HepG2 (cell line): ENCODE data around the gene HINT1. TPM values are rescaled to one million over a fixed set of nuclear protein-coding genes. Genes with fewer than 3 reads are reported as not detected.

ENCODE experiments used
- KDM2A ChIP-seq: sonication (generic); formaldehyde crosslinking; IDR thresholded peaks from 2 replicates; pipeline ENCODE4 v1.4.0; 2020; ENCODE audit warnings: low read depth, missing genetic modification reagents, borderline replicate concordance
- KLF11 ChIP-seq: IDR thresholded peaks from 2 replicates; pipeline ENCODE4 v1.6.1; 2016; ENCODE audit warnings: missing compliant biosample characterization
- MED1 ChIP-seq: sonication (generic); formaldehyde crosslinking; IDR thresholded peaks from 2 replicates; pipeline ENCODE4 v1.4.0; 2020; ENCODE audit warnings: missing genetic modification reagents
- MTF2 ChIP-seq: sonication (generic); formaldehyde crosslinking; IDR thresholded peaks from 2 replicates; pipeline ENCODE4 v1.5.0; 2020; ENCODE audit warnings: missing genetic modification reagents, borderline replicate concordance
- MXI1 ChIP-seq: IDR thresholded peaks from 3 replicates; pipeline ENCODE4 v1.6.1; 2012; ENCODE audit warnings: low read depth, low read length, inconsistent platforms, borderline replicate concordance
- NFYC ChIP-seq: IDR thresholded peaks from 2 replicates; pipeline ENCODE4 v1.6.1; 2016; ENCODE audit warnings: missing genetic modification reagents, missing compliant biosample characterization
- PAX8 ChIP-seq: sonication (generic); formaldehyde crosslinking; IDR thresholded peaks from 2 replicates; pipeline ENCODE4 v1.8.0; 2022; ENCODE audit warnings: mild to moderate bottlenecking, missing genetic modification reagents, borderline replicate concordance
- POLR2AphosphoS2 ChIP-seq: IDR thresholded peaks from 2 replicates; pipeline ENCODE4 v1.6.1; 2011; ENCODE audit warnings: low read depth, low read length, improper control_type of control experiment
- SAP130 ChIP-seq: IDR thresholded peaks from 2 replicates; pipeline ENCODE4 v1.6.1; 2016; ENCODE audit warnings: low read depth
- SIN3B ChIP-seq: fragments of 150-350 bp; IDR thresholded peaks from 2 replicates; pipeline ENCODE4 v1.6.1; 2014; ENCODE audit warnings: low read length
- TCF7L2 ChIP-seq: IDR thresholded peaks from 2 replicates; pipeline ENCODE4 v1.6.1; 2011; ENCODE audit warnings: mild to moderate bottlenecking, low read depth, low read length, moderate library complexity
- ZNF253 ChIP-seq: sonication (generic); formaldehyde crosslinking; IDR thresholded peaks from 2 replicates; pipeline ENCODE4 v1.8.0; 2022; ENCODE audit warnings: mild to moderate bottlenecking, missing genetic modification reagents, borderline replicate concordance
- ZNF567 ChIP-seq: sonication (generic); formaldehyde crosslinking; IDR thresholded peaks from 2 replicates; pipeline ENCODE4 v1.8.1; 2023; ENCODE audit warnings: mild to moderate bottlenecking, missing genetic modification reagents, borderline replicate concordance
- ZNF747 ChIP-seq: sonication (generic); formaldehyde crosslinking; IDR thresholded peaks from 2 replicates; pipeline ENCODE4 v1.8.1; 2023; ENCODE audit warnings: missing genetic modification reagents, mild to moderate bottlenecking, borderline replicate concordance
- polyA plus RNA-seq, 8 experiments: library from polyadenylated mRNA; depleted of rRNA in 3 of 8; stranded (reverse) in 7 of 8; unstranded in 1 of 8; fragments of >200 nt; fragmentation: Illumina TruSeq in 4 of 8; extraction: Trizol in 4 of 8; gene quantifications; 2 replicates each; pipeline versions ENCODE4 v1.2.1 to v1.2.3, GENCODE V29; 2011 to 2016; ENCODE audit warnings: low read depth in 4 of 8, missing spikeins in 1 of 8, mixed read lengths in 1 of 8; ENCODE audit not compliant: insufficient read depth in 1 of 8
- total RNA-seq, 5 experiments: library from RNA; depleted of rRNA; stranded (reverse); fragments of >200 nt; fragmentation: Illumina TruSeq; extraction: Trizol; gene quantifications; 2 replicates each; pipeline ENCODE4 v1.2.3, GENCODE V29; 2016; ENCODE audit warnings: low read depth in 1 of 5
- TF ChIP-seq, protein P1 (sequence below): sonication (generic); formaldehyde crosslinking; IDR thresholded peaks from 2 replicates; pipeline ENCODE4 v1.5.0; 2020; ENCODE audit warnings: mild to moderate bottlenecking, missing genetic modification reagents
- TF ChIP-seq, protein P2 (sequence below): sonication (generic); formaldehyde crosslinking; IDR thresholded peaks from 2 replicates; pipeline ENCODE4 v1.5.0; 2020; ENCODE audit warnings: mild to moderate bottlenecking, missing genetic modification reagents, borderline replicate concordance
- TF ChIP-seq, protein P3 (sequence below), 2 experiments: fragments of 450-650 bp in 1 of 2; sonication (generic) in 1 of 2; formaldehyde crosslinking; IDR thresholded peaks; 2 replicates each; pipeline versions ENCODE4 v1.5.0 to v1.8.0; 2020 to 2022; ENCODE audit warnings: mild to moderate bottlenecking in 1 of 2, missing genetic modification reagents in 1 of 2
- TF ChIP-seq, protein P4 (sequence below): IDR thresholded peaks from 2 replicates; pipeline ENCODE4 v1.4.0; 2020; ENCODE audit warnings: mild to moderate bottlenecking, missing genetic modification reagents

The HINT1 gene
- total and polyA plus RNA-seq, 2 of the 13 experiments (the other 11 are each of a cell fraction or from before 2014, with no cell fraction given), result 428 to 997 TPM

DNA sequence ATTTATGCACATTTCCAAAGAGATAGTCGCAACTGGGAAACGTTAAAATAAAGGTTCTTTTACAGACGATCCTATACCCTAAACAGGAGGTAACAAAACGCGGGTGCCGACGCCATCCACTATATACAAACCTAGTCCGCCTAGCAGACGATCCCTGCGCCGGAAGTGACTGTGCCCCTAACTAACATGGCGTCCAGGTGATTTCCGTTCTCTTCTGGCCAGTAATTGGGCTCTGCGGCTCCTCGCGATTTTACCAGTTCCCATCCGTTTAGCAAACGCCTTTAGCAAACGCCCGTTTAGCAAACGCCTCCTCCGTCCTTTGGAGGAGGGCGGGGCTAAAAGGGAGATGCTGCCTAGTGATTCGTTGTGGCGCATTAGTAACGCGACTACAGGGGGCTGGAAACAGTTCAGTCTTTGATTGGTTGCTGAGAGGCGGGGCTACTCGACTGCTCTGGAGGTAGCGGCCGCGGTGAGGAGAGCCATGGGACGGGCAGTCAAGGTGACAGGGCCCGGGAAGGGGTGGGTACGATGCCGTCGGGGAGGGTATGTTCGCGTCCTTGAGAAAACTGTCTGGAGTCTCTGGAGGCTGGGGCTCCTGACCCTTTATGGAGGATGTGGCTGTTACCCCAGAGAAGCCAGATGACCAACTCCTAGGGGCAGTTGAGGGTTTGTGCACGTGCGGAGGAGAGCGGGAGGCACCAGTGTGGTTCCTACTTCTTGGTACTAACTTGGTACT is 5.7 kb upstream of the HINT1 start, which contains the start of gene LYRM7 (continued):
- TF ChIP-seq, protein P1, sequence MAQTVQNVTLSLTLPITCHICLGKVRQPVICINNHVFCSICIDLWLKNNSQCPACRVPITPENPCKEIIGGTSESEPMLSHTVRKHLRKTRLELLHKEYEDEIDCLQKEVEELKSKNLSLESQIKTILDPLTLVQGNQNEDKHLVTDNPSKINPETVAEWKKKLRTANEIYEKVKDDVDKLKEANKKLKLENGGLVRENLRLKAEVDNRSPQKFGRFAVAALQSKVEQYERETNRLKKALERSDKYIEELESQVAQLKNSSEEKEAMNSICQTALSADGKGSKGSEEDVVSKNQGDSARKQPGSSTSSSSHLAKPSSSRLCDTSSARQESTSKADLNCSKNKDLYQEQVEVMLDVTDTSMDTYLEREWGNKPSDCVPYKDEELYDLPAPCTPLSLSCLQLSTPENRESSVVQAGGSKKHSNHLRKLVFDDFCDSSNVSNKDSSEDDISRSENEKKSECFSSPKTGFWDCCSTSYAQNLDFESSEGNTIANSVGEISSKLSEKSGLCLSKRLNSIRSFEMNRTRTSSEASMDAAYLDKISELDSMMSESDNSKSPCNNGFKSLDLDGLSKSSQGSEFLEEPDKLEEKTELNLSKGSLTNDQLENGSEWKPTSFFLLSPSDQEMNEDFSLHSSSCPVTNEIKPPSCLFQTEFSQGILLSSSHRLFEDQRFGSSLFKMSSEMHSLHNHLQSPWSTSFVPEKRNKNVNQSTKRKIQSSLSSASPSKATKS, result no peak
- TF ChIP-seq SAP130 (CRISPR knock-in tag), result peak; percentile 88
- peak; percentile 85 for TF ChIP-seq MXI1
- TF ChIP-seq, protein P2, sequence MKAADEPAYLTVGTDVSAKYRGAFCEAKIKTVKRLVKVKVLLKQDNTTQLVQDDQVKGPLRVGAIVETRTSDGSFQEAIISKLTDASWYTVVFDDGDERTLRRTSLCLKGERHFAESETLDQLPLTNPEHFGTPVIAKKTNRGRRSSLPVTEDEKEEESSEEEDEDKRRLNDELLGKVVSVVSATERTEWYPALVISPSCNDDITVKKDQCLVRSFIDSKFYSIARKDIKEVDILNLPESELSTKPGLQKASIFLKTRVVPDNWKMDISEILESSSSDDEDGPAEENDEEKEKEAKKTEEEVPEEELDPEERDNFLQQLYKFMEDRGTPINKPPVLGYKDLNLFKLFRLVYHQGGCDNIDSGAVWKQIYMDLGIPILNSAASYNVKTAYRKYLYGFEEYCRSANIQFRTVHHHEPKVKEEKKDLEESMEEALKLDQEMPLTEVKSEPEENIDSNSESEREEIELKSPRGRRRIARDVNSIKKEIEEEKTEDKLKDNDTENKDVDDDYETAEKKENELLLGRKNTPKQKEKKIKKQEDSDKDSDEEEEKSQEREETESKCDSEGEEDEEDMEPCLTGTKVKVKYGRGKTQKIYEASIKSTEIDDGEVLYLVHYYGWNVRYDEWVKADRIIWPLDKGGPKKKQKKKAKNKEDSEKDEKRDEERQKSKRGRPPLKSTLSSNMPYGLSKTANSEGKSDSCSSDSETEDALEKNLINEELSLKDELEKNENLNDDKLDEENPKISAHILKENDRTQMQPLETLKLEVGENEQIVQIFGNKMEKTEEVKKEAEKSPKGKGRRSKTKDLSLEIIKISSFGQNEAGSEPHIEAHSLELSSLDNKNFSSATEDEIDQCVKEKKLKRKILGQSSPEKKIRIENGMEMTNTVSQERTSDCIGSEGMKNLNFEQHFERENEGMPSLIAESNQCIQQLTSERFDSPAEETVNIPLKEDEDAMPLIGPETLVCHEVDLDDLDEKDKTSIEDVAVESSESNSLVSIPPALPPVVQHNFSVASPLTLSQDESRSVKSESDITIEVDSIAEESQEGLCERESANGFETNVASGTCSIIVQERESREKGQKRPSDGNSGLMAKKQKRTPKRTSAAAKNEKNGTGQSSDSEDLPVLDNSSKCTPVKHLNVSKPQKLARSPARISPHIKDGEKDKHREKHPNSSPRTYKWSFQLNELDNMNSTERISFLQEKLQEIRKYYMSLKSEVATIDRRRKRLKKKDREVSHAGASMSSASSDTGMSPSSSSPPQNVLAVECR (CRISPR knock-in tag), result peak; percentile 82
- TF ChIP-seq SIN3B, result peak; percentile 85
- peak; percentile 78 for TF ChIP-seq KDM2A (CRISPR knock-in tag)
- TF ChIP-seq, protein P3, sequence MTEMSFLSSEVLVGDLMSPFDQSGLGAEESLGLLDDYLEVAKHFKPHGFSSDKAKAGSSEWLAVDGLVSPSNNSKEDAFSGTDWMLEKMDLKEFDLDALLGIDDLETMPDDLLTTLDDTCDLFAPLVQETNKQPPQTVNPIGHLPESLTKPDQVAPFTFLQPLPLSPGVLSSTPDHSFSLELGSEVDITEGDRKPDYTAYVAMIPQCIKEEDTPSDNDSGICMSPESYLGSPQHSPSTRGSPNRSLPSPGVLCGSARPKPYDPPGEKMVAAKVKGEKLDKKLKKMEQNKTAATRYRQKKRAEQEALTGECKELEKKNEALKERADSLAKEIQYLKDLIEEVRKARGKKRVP (CRISPR knock-in tag; IDR thresholded peaks at IDR 0.05), result no peak
- TF ChIP-seq, protein P4, sequence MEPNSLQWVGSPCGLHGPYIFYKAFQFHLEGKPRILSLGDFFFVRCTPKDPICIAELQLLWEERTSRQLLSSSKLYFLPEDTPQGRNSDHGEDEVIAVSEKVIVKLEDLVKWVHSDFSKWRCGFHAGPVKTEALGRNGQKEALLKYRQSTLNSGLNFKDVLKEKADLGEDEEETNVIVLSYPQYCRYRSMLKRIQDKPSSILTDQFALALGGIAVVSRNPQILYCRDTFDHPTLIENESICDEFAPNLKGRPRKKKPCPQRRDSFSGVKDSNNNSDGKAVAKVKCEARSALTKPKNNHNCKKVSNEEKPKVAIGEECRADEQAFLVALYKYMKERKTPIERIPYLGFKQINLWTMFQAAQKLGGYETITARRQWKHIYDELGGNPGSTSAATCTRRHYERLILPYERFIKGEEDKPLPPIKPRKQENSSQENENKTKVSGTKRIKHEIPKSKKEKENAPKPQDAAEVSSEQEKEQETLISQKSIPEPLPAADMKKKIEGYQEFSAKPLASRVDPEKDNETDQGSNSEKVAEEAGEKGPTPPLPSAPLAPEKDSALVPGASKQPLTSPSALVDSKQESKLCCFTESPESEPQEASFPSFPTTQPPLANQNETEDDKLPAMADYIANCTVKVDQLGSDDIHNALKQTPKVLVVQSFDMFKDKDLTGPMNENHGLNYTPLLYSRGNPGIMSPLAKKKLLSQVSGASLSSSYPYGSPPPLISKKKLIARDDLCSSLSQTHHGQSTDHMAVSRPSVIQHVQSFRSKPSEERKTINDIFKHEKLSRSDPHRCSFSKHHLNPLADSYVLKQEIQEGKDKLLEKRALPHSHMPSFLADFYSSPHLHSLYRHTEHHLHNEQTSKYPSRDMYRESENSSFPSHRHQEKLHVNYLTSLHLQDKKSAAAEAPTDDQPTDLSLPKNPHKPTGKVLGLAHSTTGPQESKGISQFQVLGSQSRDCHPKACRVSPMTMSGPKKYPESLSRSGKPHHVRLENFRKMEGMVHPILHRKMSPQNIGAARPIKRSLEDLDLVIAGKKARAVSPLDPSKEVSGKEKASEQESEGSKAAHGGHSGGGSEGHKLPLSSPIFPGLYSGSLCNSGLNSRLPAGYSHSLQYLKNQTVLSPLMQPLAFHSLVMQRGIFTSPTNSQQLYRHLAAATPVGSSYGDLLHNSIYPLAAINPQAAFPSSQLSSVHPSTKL (CRISPR knock-in tag), result 0 out of 2 replicates have a peak, but pooled peaks have one; percentile 28
- 0 out of 2 replicates have a peak, but pooled peaks have one; percentile 52 for TF ChIP-seq KLF11 (CRISPR knock-in tag)
- no peak for TF ChIP-seq PAX8 (CRISPR knock-in tag)
- TF ChIP-seq MED1 (CRISPR knock-in tag), result peak; percentile 62
- TF ChIP-seq ZNF747, result peak; percentile 74; the same call in 1 of the 2 replicates
- TF ChIP-seq ZNF567, result 0 out of 2 replicates have a peak, but pooled peaks have one; percentile 36
- peak; percentile 87 for TF ChIP-seq NFYC (CRISPR knock-in tag)
- TF ChIP-seq MTF2 (CRISPR knock-in tag), result no peak
- no peak for TF ChIP-seq TCF7L2
- TF ChIP-seq ZNF253 (CRISPR knock-in tag), result no peak
- TF ChIP-seq POLR2AphosphoS2, result no peak
